GM19351 (cell line): ENCODE data around the gene CIC.
"Not testable (repeated sequence)": the region's sequence is repeated elsewhere in the genome, so short reads cannot be mapped to it uniquely, and the experiment has no call there.

ENCODE experiments used
- ATAC-seq: cut with Tn5 transposase; IDR thresholded peaks from one replicate; pipeline ENCODE4 v1.9.1; 2021; ENCODE audit warnings: mild to moderate bottlenecking, moderate library complexity; ENCODE audit not compliant: unreplicated experiment

The CIC gene

DNA sequence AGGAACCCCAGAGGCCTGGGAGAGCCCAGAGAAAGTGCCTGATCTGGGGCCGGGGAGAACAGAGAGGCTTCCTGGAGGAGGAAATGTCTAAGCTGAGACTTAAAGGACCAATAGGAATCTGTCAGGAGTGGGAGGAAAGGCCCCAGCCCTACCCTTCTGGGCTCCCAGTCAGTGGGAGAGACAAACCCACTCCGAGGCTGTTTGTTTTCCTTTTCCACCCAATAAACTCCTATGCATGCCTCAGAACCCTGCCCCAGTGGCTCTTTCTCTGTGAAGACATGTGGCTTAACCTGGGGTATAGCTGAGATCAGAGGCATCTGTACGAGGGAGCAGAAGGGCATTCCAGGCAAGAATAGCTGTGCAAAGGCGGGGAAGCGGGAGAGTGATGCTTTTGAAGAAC is 58.3 kb downstream of the CIC start:
- ATAC-seq: no peak

DNA sequence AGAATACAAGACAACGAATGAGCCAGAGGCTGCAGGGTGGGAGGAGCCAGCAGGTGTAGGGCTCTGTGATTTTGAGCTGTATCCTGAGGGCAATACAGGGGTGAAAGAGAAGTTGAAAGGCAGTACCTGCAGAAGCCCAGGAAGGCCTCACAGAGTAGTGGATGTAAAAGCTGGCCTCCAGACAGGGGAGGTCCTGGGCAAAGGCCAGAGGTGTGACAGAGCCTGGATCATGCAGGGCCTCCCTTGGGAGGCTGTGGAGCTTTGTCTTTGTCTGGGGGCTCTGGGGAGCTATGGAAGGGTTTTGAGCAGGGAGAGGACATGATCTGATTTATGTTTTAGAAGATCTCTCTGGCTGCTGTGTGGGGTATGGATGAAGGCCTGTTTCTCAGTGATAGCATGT is 59.1 kb downstream of the CIC start:
- ATAC-seq: no peak

DNA sequence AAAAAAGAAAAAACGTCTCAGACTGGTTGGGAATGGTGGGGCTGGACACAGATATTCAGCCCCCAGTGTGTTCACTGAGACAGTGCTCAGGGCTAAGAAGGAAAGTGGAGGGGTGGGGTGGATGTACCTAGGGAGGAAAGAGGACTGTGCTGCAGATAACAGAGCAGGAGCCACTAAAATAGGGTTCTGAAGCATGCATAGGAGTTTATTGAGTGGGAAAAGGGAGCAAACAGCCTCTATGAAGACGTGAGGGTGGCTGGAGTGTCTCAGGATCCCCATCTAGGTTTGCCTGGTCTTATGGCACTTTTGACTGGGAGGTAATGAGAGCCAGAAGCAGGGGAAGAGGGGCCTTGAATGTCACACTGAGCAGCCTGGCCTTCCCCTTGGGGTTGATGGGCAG is 59.8 kb downstream of the CIC start:
- no peak for ATAC-seq

DNA sequence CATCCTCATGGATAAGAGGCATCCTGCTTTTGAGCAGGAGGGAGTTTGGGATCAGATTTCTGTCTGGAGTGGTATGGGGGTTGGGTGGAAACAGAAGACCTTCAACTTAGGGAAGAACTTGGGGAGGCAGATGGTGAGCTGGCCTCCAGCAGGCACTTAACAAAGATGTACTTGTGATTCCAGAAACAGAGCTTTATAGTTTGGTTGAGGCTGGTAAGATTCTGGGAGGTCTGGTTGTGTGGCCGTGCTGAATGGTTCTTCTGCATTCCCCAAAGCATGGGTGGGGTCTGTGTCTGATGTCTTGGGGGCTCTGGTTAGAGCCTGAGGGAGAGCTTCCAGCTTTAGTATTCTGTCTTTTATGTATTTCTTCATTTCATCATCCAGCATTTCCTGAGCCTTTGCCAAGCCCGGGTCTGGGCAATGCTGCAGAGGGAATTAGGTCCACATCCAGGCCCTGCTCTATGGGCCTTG is 61.2 kb downstream of the CIC start:
- ATAC-seq: no peak

DNA sequence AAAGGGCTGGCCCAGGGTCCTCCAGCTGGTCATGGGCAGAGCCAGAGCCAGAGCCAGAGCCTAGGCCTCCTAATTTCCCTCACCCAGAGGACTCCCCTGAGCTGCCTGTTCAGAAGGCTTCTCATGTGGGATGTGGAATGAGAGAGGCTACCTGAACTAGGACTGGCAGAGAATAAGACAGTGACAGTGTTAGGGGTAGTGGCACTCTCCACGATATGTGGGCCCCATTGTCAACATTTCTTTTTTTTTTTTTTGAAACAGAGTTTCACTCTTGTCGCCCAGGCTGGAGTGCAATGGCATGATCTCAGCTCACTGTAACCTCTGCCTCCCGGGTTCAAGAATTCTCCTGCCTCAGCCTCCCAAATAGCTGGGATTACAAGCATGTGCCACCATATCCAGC is 62.3 kb downstream of the CIC start:
- not testable (repeated sequence) for ATAC-seq

DNA sequence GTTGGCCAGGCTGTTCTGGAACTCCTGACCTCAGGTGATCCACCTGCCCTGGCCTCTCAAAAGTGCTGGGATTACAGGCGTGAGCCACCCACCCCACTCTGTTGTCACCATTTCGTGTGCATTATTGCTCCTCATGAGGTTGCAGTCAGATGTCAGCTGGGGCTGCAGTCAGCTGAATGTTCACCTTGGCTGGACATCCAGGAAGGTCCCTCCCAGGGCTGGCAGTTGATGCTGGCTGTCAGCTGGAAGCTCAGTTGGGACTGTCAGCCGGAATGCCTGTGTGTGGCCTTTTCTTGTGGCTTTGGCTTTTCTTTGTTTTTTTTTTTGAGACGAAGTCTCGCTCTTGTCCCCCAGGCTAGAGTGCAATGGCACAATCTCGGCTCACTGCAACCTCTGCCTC is 63.0 kb downstream of the CIC start:
- ATAC-seq: no peak

DNA sequence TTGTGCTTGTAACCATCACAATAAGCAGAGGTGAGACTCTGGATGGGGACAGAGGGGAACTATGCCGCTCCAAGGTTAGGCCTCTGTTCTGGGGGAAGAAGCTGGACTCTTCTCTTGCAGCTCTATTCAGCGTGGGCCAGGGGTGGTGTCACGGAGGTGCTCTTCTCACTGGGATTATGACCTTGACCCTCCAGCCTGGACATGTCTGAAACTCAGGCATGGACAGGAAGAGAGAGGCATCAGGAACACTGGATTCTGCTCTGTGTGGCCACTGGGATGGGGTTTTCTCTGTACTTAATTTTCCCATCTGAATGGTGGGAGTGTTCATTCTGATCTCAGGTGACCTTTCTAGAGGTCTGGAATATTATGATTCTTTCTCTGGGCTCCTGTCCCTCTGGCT is 64.0 kb downstream of the CIC start:
- ATAC-seq: no peak

DNA sequence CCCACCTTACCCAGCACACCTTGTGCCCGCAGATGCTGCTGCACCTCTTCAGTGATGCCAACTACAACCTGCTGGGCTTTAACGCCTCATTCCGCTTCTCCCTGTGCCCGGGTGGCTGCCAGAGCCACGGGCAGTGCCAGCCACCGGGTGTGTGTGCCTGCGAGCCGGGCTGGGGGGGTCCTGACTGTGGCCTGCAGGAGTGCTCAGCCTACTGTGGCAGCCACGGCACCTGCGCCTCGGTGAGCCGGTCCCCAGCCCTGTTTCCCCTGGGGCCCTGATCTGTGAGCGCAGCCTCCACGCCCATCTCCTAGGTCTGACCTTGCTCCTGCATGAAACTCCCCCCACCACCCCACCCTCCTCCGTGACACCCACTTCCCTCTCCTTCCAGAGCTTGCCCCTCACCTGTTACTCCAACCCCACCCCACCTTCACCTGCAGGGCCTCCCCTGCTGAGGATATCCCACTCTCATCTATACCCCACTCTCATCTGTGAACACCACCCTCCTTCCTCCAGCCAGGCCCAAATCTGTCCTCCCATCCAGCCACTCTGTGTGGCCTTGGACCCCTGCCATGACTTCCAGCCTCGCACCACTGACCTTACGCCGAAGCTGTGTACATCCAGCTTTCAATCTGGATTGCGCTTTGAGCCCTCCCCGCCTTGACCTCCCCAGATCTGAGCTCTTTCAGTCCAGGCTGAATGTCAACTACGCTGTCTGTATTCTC is 65.1 kb downstream of the CIC start:
- ATAC-seq: no peak

DNA sequence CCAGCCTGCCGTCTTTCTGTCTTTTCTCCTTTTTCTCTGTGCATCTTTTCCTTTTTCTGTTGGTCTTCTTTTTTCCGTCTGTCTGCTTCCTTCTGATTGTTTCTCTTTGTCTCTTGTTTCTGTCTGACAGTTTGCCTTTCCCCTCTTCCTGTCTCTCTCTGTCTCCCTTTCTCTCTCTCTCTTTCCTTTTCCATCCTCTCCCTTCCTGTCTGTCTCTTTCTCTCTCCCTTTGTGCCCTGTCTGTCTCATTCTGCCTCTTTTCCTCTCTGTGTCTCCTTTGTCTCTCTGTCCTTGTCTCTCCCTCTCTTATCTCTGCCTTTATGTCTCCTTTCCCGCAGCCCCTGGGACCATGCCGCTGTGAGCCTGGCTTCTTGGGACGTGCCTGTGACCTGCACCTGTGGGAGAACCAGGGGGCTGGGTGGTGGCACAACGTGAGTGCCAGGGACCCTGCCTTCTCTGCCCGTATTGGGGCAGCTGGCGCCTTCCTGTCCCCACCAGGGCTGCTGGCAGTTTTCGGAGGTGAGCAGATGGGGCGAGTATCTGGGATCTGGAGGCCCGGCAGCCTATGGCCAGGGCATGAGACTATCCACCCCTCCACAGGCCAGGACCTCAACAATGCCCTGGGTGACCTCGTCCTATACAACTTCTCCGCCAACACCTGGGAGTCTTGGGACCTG is 65.8 kb downstream of the CIC start:
- ATAC-seq: no peak

DNA sequence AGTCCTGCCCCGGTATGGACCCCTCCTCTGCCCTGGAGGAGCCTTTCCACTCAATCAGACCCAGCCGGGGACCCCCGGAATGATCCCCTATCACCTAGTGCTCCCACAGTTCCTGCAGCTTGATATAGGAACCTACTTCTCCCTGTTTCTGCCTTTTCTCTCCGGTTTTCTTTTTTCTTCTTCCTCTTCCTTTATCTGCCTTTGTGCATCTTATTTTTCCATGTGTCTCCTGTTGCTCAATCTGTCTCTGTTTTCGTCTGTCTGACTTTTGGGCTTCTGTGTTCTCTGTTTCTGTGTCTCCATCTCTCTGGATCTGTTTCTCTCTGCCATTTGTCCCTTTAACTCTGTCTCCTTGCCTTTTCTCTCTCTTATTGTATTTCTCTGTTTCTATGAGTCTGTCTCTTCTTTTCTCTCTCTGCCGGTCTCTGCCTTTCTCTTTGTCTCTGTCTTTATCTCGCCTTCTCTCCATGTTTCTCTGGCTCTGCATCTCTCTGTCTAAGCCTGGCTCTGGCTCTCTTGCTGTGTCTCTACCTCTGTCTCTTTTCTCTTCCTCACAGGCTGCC is 66.4 kb downstream of the CIC start:
- no peak for ATAC-seq

DNA sequence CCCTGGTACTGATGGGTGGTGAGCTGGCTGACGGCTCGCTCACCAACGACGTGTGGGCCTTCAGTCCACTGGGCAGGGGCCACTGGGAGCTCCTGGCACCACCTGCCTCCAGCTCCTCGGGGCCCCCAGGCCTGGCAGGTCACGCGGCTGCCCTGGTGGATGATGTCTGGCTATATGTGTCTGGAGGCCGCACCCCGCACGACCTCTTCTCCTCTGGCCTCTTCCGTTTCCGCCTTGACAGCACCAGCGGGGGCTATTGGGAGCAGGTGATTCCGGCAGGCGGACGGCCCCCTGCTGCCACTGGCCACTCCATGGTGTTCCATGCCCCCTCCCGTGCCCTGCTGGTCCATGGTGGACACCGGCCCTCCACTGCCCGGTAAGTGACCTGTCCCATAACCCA is 66.9 kb downstream of the CIC start:
- no peak for ATAC-seq

DNA sequence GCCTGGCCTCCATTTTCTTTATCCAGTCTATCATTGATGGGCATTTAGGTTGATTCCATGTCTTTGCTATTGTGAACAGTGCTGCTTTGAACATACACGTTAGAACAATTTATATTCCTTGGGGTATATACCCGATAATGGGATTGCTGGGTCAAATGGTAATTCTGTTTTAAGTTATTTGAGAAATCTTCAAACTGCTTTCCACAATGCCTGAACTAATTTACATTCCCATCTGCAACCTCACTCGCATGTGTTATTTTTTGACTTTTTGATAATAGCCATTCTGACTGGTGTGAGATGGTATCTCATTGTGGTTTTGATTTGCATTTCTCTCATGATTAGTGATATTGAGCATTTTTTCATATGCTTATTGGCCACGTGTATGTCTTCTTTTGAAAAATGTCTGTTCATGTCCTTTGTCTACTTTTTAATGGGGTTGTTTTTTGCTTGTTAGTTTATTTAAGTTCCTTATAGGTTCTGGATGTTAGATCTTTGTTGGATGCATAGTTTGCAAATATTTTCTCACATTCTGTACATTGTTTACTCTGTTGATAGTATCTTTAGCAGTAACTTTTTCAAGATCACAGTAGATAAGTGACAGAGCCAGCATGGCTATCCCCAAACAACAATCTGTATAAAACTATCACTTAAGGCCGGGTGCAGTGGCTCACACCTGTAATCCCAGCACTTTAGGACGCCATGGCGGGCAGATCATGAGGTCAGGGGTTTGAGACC is 70.2 kb downstream of the CIC start:
- ATAC-seq: not testable (repeated sequence)

DNA sequence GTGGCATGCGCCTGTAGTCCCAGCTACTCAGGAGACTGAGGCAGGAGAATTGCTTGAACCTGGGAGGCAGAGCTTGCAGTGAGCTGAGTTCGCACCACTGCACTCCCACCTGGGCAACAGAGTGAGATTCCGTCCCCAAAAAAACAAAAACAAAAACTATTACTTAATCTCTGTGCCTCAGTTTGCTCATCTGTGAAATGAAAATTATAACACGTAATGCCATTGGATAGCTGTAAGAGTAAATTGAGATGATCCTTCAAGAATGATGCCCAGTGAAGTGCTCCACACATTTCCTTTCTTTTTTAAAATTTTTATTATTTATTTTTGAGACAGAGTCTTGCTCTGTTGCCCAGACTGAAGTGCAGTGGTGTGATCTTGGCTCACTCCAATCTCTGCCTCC is 70.9 kb downstream of the CIC start:
- ATAC-seq: not testable (repeated sequence)

DNA sequence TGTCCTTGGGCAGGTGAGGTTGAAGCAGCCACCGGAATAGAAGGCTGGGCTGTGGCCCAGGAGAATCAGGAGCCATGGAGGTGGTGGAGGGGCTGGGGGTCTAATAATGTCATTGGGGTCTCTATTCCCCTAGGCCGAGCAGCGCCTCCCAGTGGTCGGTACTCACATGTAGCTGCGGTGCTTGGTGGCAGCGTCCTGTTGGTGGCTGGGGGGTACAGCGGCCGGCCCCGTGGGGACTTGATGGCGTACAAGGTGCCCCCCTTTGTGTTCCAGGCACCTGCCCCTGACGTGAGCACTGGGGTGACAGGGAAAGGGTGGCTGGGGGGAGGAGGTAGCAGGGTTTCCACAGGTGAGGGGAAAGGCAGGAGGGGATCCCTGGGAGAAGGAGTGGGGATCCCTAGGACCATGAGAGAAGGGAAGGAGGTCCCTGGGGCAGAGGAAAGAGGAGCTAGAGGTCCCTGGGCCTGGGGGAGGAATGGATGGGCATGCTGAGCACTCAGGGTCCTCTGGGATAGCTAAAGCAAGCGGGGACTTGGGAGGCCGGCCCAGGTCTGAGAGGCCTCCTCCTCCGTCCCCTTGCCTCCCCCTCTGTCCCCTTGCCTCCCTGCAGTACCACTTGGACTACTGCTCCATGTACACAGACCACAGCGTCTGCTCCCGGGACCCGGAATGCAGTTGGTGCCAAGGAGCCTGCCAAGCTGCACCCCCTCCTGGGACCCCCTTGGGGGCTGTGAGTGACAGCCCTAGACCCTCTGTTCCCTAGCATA is 74.5 kb downstream of the CIC start:
- ATAC-seq: no peak

DNA sequence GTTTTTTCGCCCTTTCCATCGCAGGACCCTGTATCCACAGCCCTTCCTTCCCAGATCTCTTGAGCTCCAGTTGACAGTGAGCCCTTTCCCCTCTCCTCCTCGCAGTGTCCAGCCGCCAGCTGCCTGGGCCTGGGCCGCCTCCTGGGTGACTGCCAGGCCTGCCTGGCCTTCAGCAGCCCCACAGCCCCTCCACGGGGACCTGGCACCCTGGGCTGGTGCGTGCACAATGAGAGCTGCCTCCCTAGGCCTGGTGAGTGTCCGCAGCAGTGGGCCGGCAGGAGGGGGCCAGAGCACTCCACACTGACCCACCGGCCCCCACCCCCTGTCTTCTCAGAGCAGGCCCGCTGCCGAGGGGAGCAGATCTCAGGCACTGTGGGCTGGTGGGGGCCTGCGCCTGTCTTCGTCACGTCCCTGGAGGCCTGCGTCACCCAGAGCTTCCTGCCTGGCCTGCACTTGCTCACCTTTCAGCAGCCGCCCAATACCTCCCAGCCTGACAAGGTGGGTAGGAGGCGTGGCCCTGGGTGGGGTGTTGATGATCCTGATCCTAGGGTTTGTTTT is 75.4 kb downstream of the CIC start:
- ATAC-seq: no peak
